ENCODE results near the gene COL17A1.

DNA sequence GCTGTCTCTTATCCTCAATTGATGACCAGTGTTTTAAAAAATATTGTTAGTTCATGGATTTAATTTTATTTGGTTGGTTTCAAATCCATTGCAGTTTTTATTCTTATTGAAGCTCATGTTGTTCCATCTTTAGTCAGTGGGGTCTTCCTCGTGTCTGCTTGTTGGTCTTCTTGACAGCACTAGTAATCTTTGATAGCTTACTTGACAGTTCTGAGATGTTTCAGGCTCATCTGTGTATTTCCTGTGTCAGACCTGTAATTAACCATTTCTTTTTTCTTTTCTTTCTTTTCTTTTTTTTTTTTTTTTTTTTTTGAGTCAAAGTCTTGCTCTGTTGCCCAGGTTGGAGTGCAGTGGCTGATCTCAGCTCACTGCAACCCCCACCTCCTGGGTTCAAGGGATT is 90.5 kb downstream of the COL17A1 start:
- TF ChIP-seq TAF1 (IDR thresholded peaks at IDR 0.05; ENCODE audit: low read depth) (no peak), CEBPB (IDR thresholded peaks at IDR 0.05) (no peak), REST (IDR thresholded peaks at IDR 0.05; ENCODE audit: low read depth) (no peak), EP300 (IDR thresholded peaks at IDR 0.05; ENCODE audit: borderline replicate concordance) (no peak), TEAD4 (IDR thresholded peaks at IDR 0.05) (no peak), NFIC (IDR thresholded peaks at IDR 0.05) (no peak), FOXM1 (IDR thresholded peaks at IDR 0.05; ENCODE audit: borderline replicate concordance, low read depth) (no peak), EGR1 (IDR thresholded peaks at IDR 0.05) (no peak)

All from Ishikawa (cell line).